B cell (primary cell): ENCODE measurements around the gene XPNPEP1.

Experiments used
- EZH2 ChIP-seq: IDR thresholded peaks from 2 replicates; pipeline ENCODE4 v1.6.1; 2012; ENCODE audit warnings: borderline replicate concordance, low read depth, mild to moderate bottlenecking, moderate library complexity, low read length; ENCODE audit not compliant: insufficient read depth, poor library complexity, severe bottlenecking
- TF ChIP-seq, protein P1 (sequence below): fragments of 200-600 bp; IDR thresholded peaks from one replicate; pipeline ENCODE4 v1.8.0; 2022; ENCODE audit warnings: antibody characterized with exemption, mild to moderate bottlenecking

DNA sequence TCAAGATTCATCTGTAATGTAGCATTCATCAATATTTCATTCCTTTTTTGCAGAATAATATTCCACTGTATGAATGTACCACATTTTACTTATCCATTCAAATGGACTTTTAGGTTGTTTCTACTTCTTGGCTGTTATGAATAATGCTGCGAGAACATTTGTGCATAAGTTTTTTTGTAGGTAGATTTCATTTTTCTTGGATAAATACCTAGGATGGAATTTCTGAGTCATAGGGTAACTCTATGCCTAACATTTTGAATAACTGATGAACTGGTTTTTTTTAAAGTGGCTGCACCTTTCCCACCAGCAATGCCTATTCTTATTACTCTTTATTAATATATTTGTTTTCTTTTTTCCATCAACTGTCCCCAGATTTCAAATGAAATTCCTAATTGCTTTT is 9.1 kb upstream of the XPNPEP1 start:
- TF ChIP-seq, protein P1, sequence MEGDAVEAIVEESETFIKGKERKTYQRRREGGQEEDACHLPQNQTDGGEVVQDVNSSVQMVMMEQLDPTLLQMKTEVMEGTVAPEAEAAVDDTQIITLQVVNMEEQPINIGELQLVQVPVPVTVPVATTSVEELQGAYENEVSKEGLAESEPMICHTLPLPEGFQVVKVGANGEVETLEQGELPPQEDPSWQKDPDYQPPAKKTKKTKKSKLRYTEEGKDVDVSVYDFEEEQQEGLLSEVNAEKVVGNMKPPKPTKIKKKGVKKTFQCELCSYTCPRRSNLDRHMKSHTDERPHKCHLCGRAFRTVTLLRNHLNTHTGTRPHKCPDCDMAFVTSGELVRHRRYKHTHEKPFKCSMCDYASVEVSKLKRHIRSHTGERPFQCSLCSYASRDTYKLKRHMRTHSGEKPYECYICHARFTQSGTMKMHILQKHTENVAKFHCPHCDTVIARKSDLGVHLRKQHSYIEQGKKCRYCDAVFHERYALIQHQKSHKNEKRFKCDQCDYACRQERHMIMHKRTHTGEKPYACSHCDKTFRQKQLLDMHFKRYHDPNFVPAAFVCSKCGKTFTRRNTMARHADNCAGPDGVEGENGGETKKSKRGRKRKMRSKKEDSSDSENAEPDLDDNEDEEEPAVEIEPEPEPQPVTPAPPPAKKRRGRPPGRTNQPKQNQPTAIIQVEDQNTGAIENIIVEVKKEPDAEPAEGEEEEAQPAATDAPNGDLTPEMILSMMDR: no peak
- TF ChIP-seq EZH2: no peak
